ENCODE measurements around the gene KRT32.

GRCh38 chr17:41505007-41505808, 38.0 kb upstream of the KRT32 start, which contains the start of gene KRT13:
- TF ChIP-seq CTCF (conservative IDR thresholded peaks at IDR 0.05; ENCODE audit: low read depth, low read length) = no peak
- TF ChIP-seq EZH2 (IDR thresholded peaks at IDR 0.05; ENCODE audit: borderline replicate concordance, low read depth, low read length, poor library complexity, severe bottlenecking) = no peak
